Keratinocyte (primary cell): Measurements from ENCODE around the gene ARL6IP6. TPM values are rescaled to one million over a fixed set of nuclear protein-coding genes. Genes with fewer than 3 reads are reported as not detected.

ENCODE experiments used
- DNase-seq: peaks from one replicate; pipeline ENCODE4 v3.0.0-alpha.2; 2011; ENCODE audit warnings: low read depth, missing footprints, low spot score
- FAIRE-seq: peaks from 2 replicates; lab custom pipeline; 2011; peaks lifted over from hg19 to GRCh38; lab: Jason Lieb, UNC
- H2AFZ ChIP-seq: 2 replicates; pipeline ENCODE4 v1.6.0; 2012; ENCODE audit warnings: low read length, control low read depth, inconsistent platforms; ENCODE audit not compliant: control insufficient read depth
- H3K27ac ChIP-seq: 2 replicates; pipeline ENCODE4 v1.5.1; 2011; ENCODE audit warnings: low read length; ENCODE audit not compliant: control insufficient read depth, insufficient read depth
- H3K27me3 ChIP-seq: 3 replicates; pipeline ENCODE4 v1.6.0; 2011; ENCODE audit warnings: low read length; ENCODE audit not compliant: control insufficient read depth, insufficient read depth; ENCODE audit errors: extremely low read depth
- H3K36me3 ChIP-seq, 2 experiments: 2 replicates in 1 of 2; 3 replicates in 1 of 2; pipeline ENCODE4 v1.5.1; 2011; ENCODE audit warnings: low read length in 2 of 2, mild to moderate bottlenecking in 1 of 2; ENCODE audit not compliant: control insufficient read depth in 2 of 2, insufficient read depth in 2 of 2; ENCODE audit errors: extremely low read depth in 1 of 2
- H3K4me1 ChIP-seq: 3 replicates; pipeline ENCODE4 v1.5.1; 2011; ENCODE audit warnings: low read length; ENCODE audit not compliant: control insufficient read depth, insufficient read depth; ENCODE audit errors: extremely low read depth
- H3K4me2 ChIP-seq: 3 replicates; pipeline ENCODE4 v1.6.0; 2011; ENCODE audit warnings: low read depth, low read length; ENCODE audit not compliant: control insufficient read depth, insufficient read depth; ENCODE audit errors: extremely low read depth
- H3K4me3 ChIP-seq, 3 experiments: fragments of 200-600 bp in 1 of 3; sonication (generic) in 1 of 3; 2 replicates in 2 of 3; 3 replicates in 1 of 3; pipeline ENCODE4 v1.5.1; 2011 to 2016; ENCODE audit warnings: low read length in 3 of 3, mild to moderate bottlenecking in 3 of 3, control low read depth in 2 of 3, inconsistent platforms in 1 of 3, low read depth in 1 of 3, mixed read lengths in 1 of 3, mixed run types in 1 of 3, moderate library complexity in 1 of 3; ENCODE audit not compliant: control insufficient read depth in 2 of 3, insufficient read depth in 2 of 3; ENCODE audit errors: extremely low read depth in 1 of 3
- H3K79me2 ChIP-seq: 2 replicates; pipeline ENCODE4 v1.6.0; 2012; ENCODE audit warnings: low read length; ENCODE audit not compliant: control insufficient read depth, insufficient read depth
- H3K9ac ChIP-seq: 3 replicates; pipeline ENCODE4 v1.6.0; 2011; ENCODE audit warnings: low read length; ENCODE audit not compliant: control insufficient read depth, insufficient read depth; ENCODE audit errors: extremely low read depth
- H3K9me1 ChIP-seq: 3 replicates; pipeline ENCODE4 v1.6.0; 2011; ENCODE audit warnings: low read length; ENCODE audit not compliant: control insufficient read depth, insufficient read depth; ENCODE audit errors: extremely low read depth
- H3K9me3 ChIP-seq: 2 replicates; pipeline ENCODE4 v1.5.1; 2012; ENCODE audit warnings: low read depth, low read length; ENCODE audit not compliant: control insufficient read depth
- H4K20me1 ChIP-seq: 3 replicates; pipeline ENCODE4 v1.6.0; 2011; ENCODE audit warnings: low read length; ENCODE audit not compliant: control insufficient read depth, insufficient read depth; ENCODE audit errors: extremely low read depth
- CTCF ChIP-seq, 3 experiments: IDR thresholded peaks in 1 of 3; conservative IDR thresholded peaks in 1 of 3; optimal IDR thresholded peaks in 1 of 3; 2 replicates in 2 of 3; 3 replicates in 1 of 3; pipeline versions ENCODE3 to v1.5.1; 2011; ENCODE audit warnings: low read length in 3 of 3, mild to moderate bottlenecking in 3 of 3, moderate library complexity in 2 of 3, control low read depth in 1 of 3, inconsistent platforms in 1 of 3; ENCODE audit not compliant: insufficient read depth in 2 of 3; ENCODE audit errors: extremely low read depth in 1 of 3
- EZH2 ChIP-seq: IDR thresholded peaks from one replicate; pipeline ENCODE4 v1.6.1; 2012; ENCODE audit warnings: inconsistent platforms, mild to moderate bottlenecking, low read length, moderate library complexity
- dilution Hi-C: fragments of 300-500 bp; cut with MboI; formaldehyde crosslinking; loops from one replicate; pipeline ENCODE4 v1.7.0; 2020; ENCODE audit warnings: low sequenced_read_pairs; ENCODE audit not compliant: extremely low pct_ligation_motif_present
- polyA plus RNA-seq, 5 experiments: library from polyadenylated mRNA; depleted of rRNA in 3 of 5; stranded (reverse) in 3 of 5; stranded (forward) in 1 of 5; unstranded in 1 of 5; fragments of >200 nt; gene quantifications; 1 replicate in 1 of 5; 2 replicates in 3 of 5; 3 replicates in 1 of 5; pipeline versions ENCODE4 v1.2.1 to v1.2.3, GENCODE V29; 2011 to 2012; ENCODE audit warnings: missing spikeins in 2 of 5, low read depth in 1 of 5, low replicate concordance in 1 of 5

Gene ARL6IP6
- polyA plus RNA-seq, 1 donor (not counting 4 experiments of a cell fraction or from before 2014, with no cell fraction given): 52.5 TPM

GRCh38 chr2:152782171-152782570, 63.8 kb downstream of the ARL6IP6 start:
- H3K27ac ChIP-seq: no peak overlapping the region
- H4K20me1 ChIP-seq: no peaks in the 10 kb centered on the region
- no peak overlapping the region for H3K9ac ChIP-seq
- H3K79me2 ChIP-seq: no peaks in the 10 kb centered on the region
- no peak for TF ChIP-seq CTCF (optimal IDR thresholded peaks at IDR 0.05 in 1 of 3, IDR thresholded peaks at IDR 0.05 in 1 of 3, conservative IDR thresholded peaks at IDR 0.05 in 1 of 3; ENCODE audit: extremely low read depth in 1 of 3, insufficient read depth in 2 of 3, low read length in 3 of 3)
- TF ChIP-seq EZH2: no peak
- no peaks in the 10 kb centered on the region for H3K9me3 ChIP-seq
- dilution Hi-C loops: no loop called here
- H3K4me2 ChIP-seq: no peak overlapping the region
- no peaks in the 10 kb centered on the region for H3K9me1 ChIP-seq
- H3K36me3 ChIP-seq: no peaks in the 10 kb centered on the region
- H2AFZ ChIP-seq: no peak overlapping the region
- DNase-seq: no peak
- no peak overlapping the region for H3K4me3 ChIP-seq
- H3K4me1 ChIP-seq: peaks cover 2% of the 10 kb centered on the region
- H3K27me3 ChIP-seq: no peaks in the 10 kb centered on the region
- no peak for FAIRE-seq

DNA sequence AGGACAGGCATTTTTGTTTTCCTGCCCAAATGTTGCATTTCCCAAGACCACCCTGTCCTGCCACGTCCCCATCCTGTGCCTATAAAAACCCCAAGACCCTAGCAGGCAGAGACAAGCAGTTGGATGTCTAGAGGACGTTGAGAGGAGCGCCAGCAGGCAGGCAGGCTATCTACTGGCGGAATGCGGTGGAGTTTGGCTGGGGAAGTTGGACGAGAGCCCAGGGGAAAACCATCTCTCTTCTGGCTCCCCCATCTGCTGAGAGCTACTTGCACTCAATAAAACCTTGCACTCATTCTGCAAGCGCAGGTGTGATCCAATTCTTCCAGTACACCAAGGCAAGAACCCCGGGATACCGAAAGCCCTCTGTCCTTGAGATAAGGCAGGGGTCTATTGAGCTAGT, 72.5 kb downstream of the ARL6IP6 start:
- TF ChIP-seq EZH2 (no peak), CTCF (optimal IDR thresholded peaks at IDR 0.05 in 1 of 3, IDR thresholded peaks at IDR 0.05 in 1 of 3, conservative IDR thresholded peaks at IDR 0.05 in 1 of 3; ENCODE audit: extremely low read depth in 1 of 3, insufficient read depth in 2 of 3, low read length in 3 of 3) (no peak)
- Histone ChIP-seq H3K4me3 (no peak overlapping the region), H3K9me1 (no peaks in the 10 kb centered on the region), H2AFZ (no peak overlapping the region), H3K79me2 (no peaks in the 10 kb centered on the region), H3K4me1 (no peaks in the 10 kb centered on the region), H3K4me2 (no peak overlapping the region), H3K27ac (no peak overlapping the region), H3K27me3 (no peaks in the 10 kb centered on the region), H3K9me3 (no peaks in the 10 kb centered on the region), H4K20me1 (no peaks in the 10 kb centered on the region), H3K9ac (no peak overlapping the region), H3K36me3 (no peaks in the 10 kb centered on the region)
- dilution Hi-C loops: no loop called here
- DNase-seq (no peak), FAIRE-seq (no peak)
